GM19099 (cell line): ENCODE measurements around the gene RAB44.

Source experiments
- POLR2A ChIP-seq: IDR thresholded peaks from 3 replicates; pipeline ENCODE4 v1.6.1; 2011; ENCODE audit warnings: low read depth; ENCODE audit not compliant: insufficient read length; ENCODE audit errors: extremely low read depth

The RAB44 gene

GRCh38 chr6:36772397-36772796 lies 74.8 kb downstream of the RAB44 start:
- TF ChIP-seq POLR2A: no peak

- no peak for TF ChIP-seq POLR2A
Measured at GRCh38 chr6:36774331-36774730, 76.7 kb downstream of the RAB44 start.

GRCh38 chr6:36776167-36776566 lies 78.5 kb downstream of the RAB44 start:
- no peak for TF ChIP-seq POLR2A

GRCh38 chr6:36777801-36778200 lies 80.2 kb downstream of the RAB44 start:
- no peak for TF ChIP-seq POLR2A

GRCh38 chr6:36779227-36779626 lies 81.6 kb downstream of the RAB44 start:
- TF ChIP-seq POLR2A: no peak

GRCh38 chr6:36780442-36781177 lies 83.0 kb downstream of the RAB44 start:
- TF ChIP-seq POLR2A: no peak

- TF ChIP-seq POLR2A: no peak
Measured at GRCh38 chr6:36781669-36782068, 84.0 kb downstream of the RAB44 start.
